HPDE6-E6E7 (cell line): ENCODE data around the gene CHPF2.
A peak's percentile ranks its signal among the peaks of the same experiment; 100 is the strongest.

Source experiments
- DNase-seq: peaks from one replicate; pipeline ENCODE4 v3.0.0; 2011; ENCODE audit warnings: missing footprints; ENCODE audit errors: extremely low spot score

CHPF2 gene, protein sequence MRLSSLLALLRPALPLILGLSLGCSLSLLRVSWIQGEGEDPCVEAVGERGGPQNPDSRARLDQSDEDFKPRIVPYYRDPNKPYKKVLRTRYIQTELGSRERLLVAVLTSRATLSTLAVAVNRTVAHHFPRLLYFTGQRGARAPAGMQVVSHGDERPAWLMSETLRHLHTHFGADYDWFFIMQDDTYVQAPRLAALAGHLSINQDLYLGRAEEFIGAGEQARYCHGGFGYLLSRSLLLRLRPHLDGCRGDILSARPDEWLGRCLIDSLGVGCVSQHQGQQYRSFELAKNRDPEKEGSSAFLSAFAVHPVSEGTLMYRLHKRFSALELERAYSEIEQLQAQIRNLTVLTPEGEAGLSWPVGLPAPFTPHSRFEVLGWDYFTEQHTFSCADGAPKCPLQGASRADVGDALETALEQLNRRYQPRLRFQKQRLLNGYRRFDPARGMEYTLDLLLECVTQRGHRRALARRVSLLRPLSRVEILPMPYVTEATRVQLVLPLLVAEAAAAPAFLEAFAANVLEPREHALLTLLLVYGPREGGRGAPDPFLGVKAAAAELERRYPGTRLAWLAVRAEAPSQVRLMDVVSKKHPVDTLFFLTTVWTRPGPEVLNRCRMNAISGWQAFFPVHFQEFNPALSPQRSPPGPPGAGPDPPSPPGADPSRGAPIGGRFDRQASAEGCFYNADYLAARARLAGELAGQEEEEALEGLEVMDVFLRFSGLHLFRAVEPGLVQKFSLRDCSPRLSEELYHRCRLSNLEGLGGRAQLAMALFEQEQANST

DNA sequence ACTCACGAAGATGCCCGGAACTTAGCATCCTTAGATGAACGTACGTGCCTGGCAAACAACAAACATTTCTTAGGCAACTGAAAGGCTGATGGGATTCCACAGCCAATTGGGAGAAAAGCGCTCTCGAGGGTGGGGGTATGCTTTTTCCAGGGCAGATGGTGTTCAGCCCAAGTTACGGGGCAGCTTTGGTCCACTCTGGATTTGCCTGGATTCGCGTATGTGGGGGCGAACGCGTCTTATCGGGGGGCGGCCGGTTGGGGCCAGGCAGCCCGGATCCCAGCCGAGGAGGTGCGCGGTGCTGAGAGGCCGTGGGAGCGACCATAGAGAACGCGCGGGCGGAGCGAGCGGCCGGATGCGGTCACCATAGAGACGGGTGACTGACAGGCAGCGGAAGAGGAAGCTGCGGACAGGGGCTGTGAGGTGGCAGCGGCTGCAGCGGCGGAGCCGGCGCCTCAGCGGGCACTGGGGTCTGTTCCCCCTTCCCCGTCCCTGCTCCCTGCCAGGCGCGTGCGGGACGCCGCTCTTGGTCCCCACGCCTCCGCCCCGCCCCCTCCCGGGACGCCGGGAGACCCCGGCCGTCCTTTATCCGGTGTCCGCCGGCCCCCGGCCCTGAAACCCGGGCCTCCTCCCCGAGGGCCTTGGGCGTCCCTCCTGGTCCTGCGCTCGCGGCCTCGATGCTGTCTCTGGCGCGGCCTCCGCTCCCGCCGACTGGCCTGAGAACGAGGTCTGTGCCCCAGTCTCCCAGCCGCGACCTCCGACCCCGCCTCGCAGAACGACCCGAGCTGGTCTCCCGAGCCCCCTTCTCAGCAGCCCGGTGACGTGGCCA, at the start of gene CHPF2:
TSS of gene CHPF2 (plus strand) at position 393 of the 826 bp plus-strand sequence. CDS start 1,529 bp downstream, outside the sequence.
- peak; percentile 95 for DNase-seq

DNA sequence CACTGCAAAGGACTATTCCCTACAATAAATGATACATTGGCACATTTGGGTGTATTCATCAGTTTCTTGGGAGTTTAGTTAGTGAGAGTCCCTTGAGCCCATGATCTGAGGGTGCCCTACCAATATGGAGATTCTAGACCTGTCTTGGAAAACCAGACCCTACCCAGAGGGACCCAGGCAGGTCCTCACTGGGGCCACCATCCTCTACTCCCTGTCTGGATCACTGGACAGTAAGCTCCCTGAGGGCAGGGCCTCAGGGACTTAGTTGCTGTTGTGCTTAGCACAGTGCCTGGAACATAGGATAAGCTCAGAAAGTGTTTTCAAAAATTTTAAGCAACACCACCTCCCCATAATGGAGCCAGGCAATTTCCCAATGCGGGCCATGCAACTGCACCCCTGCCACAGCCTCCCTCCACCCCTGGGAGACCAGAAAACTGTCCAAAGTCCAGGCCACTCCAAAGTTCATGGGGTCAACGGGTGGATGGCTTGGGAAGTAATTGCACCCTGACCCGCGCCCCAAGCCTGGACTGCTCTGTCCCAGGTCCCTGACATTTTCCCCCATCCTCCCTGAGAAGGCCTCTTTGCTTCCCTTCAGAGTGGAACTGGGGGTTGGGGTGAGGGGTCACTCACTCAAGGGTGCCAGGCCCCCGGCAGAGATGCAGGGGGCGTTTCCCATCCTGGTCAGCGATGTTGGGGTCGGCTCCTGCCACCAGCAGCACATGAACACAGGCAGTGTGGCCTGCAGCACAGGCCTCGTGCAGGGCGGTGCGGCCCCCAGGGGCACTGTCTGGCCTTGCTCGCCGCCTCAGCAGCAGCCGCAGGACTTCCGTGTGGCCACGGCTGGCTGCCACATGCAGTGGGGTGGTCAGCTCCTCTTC, 46.3 kb upstream of the CHPF2 start:
- no peak for DNase-seq

DNA sequence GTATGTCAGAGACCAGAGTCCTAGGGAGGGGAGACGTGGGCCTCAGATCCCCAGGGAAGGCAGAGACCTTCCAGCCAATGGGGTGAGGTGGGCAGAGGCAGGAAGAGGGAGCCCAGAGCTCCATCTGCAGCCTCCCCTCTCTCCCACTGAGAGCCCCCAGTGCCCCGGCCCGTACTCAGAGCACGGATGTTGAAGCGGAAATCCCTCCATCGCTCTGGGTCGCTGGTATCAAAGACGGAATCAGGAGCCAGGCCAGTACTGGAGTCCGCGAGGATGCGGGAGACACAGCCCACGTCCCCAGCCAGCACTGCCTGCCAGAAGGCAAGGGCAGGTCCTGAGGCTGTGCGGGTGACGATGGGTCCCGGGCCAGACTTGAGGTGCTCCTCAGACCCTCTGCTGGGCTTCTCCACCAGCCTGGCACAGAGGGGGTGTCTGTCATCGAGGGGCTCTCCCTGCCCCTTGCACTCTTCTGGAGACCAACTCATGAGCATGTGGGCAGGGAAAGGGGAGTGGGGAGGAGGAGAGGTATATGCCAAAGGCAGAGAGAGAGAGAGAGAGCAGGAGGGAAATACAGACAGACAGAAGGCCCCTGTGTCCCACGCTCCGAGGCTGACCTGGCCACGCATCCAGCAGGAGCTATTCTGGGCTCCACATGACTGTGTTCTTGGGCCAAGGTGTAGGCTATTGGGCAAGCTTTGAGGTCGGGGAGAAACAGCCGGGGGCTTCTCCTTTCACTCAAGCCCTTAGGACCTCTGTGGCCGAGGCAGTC, 45.5 kb upstream of the CHPF2 start, which contains the start of gene ASB10:
TSS of gene ASB10 (minus strand) at position 611 of the 769 bp plus-strand sequence. CDS start at position 491, 120 bp downstream.
- DNase-seq = no peak

DNA sequence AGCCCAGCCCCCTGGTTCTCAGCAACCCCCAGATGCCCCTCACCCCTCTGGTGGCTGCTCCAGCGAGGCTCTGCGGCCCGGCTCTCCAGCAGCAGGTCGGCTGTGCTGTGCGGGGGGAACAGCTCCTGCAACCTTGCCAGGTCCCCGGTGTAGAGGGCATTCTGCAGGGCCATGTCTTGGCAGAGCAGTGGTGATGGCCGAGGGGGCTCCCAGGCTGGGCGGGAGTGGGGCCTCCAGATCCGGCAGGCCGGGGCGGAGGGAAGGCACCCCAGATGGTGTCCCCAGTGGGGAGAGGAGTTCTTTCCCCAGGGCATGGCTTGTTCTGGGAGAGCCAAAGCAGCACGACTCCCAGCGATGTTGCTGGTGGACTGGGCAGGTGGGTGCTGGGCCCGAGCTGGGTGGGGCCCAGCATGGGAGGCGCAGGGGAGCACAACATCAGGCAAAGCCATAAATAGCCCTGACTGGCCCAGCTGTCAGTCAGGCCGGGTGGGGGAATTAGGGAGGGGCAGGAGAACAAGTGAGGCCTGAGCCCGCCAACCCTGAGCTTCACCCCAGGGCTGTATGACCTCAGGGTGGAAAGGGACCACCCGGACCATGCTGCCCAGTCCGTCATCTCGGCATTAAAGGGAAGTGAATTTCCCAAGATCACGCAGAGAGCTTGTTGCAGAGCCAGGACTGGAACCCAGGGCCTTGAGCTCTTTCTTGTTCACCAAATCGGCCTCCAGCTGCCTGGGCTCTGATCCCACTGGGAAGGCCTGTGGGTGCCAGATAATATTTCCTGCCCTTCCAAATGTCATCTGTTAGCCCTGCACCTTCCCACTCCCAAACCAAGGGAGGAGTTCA, 44.7 kb upstream of the CHPF2 start:
- no peak for DNase-seq

DNA sequence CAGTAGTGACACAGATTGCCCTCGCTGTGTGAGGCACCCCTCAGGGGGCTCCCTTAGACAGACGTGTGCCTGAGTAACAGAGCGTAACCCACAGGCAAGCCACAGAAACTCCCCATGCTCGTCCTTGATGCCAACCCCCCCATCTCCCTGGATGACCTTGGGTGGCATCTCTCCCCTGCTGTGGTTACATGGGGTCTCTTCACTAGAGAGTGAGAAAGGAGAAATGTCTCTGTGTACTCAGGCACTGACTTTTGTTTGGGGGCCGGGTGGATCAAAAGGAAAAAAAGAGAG, 44.1 kb upstream of the CHPF2 start:
- no peak for DNase-seq

DNA sequence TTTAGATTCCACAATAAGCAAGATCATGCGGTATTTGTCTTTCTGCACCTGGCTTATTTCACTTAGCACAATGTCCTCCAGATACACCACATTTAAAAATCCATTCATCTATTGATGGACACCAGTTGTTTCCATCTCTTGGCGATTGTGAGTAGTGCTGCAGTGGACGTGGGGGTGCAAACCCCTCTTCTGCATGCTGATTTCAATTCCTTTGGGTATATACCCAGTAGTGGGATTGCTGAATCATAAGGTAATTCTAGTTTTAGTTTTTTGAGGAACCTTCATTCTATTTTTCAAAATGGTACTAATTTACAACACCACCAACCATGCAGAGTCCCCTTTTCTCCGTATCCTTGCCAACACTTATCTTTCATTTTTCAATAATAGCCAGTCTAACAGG, 43.2 kb upstream of the CHPF2 start:
- DNase-seq = no peak

DNA sequence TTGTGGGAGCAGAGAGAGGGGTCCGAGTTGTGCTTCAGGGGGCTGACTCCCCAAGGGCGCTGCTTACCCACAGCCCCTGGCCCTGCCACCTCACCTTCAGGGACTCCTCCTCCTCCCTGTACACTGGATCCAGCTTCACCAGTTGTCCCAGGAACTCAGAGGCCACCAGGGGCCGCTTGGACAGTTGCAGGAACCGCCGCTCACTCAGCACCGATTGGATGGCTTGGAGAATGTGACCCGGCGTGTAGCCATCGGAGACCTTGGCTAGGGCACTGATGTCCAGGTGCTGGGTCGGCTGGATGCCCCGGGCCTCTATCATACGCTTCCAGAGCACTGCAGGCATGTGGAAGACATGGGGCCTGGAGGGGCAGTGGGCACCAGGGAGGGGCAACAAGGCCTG, 40.7 kb upstream of the CHPF2 start:
- DNase-seq = no peak

DNA sequence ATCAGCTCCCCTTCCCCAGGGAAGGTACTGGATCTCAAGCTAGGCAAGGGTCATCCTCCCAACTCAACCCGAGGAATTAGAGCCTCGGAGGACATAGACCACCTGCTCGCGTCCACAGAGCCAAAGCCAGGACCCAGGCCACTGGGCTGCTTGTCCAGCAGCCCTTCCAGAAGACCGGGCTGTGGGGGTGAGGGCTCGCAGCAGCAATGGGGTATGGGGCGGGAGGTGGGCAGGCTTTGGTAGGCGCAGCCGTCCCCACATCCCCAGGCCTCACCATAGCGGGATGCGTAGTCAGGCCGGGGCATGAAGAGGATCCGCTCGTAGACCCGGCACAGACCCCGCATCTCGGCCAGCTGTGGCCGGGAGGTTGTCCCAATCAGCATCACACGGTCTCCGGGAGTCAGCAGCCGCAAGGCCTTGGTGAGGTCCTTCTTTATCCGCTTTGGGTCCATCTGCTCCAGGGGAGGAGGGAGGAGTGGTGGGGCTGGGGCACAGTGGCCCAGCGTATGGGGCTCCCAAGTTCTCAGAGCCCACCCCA, 40.2 kb upstream of the CHPF2 start:
- no peak for DNase-seq

DNA sequence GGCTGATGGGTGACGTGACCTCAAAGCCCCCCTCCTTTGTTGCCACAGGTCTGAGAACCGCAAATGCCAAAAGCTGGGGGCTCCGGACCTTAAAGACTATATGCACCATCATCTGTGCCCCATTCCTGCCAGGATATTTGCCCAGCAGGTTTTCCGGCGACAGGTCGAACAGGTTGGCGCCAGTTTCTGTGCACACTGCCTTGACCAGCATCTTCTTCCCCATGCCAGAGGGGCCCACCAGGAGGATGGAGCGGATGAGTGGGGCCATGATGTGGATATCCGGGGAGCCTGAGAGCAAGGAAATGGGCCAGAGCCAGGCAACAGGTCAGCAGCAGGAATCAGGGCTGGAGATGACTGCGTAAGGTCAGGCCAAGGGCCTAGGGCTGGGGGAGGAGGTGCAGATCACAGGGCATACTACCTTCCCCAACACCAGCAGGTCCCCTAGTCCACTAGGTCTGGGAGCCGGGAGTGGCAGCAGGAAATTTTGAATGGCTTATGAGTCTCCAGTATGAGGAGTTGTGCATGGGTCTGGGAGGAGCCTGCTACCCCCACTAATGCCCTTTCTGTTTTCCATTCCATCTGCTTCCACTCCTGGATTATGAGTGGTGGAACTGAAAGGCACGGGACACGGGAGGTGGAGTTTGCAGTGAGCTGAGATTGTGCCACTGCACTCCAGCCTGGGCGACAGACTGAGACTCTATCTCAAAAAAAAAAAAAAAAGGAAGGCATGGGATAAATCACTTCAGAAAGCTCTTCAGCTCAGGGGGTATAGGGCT, 38.9 kb upstream of the CHPF2 start:
- DNase-seq = no peak

DNA sequence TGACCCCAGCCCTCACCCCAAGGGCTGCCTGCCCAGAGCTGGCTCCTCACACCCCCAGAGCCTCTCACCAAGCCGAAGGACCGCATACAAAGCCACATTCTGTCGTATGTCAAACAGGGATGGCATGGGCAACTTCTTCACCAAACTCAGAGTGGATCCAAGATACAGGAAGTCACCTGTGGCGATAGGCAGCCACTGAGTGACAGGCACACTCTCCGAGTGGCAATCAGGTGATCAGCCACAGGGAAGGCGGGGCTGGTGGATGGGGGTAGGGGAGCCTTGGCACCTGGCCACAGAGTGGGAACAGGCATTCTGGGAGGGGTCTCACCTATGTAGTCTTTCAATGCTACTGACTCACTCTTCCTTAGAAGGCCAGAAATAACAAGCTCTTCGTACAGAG, 38.1 kb upstream of the CHPF2 start:
- no peak for DNase-seq

DNA sequence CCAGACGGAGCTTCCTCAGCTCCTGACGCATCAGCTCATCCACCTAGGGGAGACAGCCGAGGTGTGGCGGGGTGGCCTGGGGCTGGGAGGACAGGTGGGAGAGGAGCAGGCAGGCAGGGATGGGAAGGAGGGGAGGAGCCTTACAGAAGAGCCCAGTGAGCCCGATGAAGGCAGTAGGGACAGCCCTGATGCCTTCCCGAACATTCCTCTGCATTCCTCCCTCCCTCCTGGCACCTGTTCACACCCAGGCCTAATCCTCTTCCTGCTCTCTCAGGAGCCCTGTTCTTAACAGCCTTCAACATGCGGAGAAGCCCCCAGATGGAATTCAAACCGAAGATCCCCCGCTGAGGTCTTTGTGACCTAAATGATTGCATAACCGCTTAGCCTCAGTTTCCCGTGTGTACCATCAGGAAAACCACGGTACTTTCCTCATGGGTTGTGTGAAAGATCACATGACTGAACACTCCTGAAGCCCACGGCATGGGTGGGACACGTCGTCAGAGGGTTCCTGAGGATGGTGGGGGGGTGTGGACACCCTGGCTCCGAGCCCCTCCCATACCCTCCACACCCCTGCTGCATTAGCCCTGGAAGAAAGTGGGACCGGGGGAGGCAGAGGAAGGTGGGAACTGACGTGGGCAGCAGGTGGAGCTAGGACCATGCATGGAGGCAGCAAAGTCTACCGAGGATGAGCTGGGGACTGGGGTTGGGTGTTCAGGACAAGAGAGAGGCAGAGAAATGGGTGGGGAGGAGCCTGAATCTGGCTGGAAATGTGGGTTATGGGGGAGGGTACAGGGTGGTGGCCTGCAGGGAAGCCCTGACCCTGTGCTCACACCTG, 36.5 kb upstream of the CHPF2 start:
- DNase-seq = no peak

DNA sequence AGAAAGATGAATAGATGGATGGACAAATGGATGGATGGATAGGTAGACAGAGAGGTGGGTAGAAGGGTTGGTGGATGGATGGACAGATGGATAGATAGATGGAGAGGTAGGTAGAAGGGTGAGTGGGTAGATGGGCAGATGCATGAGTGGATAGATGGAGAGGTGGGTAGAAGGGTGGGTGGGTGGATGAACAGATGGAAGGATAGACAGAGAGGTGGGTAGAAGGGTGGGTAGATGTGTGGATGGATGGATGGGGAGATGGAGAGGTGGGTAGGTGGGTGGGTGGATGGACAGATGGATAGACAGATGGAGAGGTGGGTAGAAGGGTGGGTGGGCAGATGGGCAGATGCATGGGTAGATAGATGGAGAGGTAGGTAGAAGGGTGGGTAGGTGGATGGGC, 34.4 kb upstream of the CHPF2 start:
- DNase-seq = no peak

DNA sequence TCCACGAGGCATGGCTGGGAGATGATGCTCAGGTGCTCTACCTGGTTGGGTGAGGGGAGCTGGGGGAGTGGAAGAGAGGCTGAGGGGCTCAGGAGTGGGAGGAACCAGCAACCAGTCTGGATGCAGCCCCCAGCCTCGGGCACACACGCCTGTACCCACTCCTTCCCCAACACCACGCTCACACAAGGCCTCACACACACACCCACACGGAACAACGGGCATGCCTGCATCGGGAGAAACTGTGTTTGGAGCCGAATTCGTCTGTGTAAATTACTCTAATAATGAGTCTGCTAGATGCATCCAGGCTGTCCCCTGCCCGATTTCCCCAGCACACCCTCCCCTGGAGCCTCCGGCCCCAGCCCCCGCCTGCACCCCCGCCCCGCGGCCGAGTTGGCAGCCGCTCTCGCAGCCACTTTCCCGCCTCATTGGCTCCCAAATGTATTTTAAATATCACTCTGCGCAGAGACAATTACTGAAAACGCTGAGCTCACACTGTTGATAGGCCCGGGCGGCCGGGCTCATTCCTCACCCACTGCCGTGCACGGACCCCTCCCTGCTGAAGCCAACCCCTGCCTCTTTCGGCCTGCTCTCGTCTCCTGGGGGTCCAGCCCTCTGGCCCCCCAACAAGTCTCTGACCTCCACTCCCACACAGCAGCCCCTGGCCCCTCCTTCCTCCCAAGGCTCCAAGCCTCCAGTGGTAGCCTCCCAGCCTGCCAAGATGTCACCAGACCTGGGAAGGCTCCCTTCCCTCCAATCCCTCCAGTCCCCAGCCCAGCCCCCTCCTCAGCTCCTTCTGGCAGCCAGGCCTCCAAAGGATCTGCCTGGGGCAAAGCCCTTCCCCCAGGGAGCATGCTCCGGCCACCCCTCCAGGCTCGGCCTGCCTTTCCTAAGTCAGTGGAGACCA, 33.1 kb upstream of the CHPF2 start:
- DNase-seq = no peak

DNA sequence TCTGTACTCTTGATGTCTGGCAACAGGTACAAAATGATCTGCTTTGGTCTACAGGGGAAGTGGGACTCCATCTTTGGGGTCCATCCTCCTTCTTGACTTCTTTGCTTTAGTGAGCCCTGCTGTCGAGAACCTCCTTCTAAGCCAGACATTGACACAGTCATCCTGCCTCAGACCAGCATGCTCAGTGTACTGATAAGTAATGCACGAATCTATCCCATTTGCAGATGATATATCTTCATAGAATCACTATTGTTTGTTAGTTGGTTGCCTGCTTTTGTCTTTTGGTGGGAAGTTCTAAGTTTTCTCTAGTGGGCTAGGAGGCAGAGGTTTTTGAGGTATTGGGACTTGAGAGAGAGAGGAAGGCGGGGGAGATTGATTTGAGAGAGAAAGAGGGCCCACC, 30.9 kb upstream of the CHPF2 start:
- DNase-seq = no peak

DNA sequence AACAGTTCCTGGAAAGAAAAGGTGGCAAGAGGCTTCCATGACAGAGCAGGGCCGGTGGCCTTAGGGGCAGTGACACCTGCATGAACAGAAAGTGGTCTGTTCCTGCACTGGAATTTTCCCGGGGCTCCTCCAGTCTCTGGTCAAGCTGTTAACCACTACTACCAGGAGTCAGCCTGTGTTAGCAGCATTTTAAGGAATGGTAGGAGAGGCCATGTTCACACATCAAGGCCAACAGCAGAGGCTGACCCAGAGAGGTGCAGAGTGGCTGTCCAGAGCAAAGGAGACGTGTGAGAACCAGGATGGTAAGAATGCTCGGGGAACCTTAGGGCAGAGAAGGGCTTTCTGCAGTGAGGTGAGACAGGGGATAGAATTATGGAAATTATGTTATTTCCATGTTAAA, 30.5 kb upstream of the CHPF2 start:
- no peak for DNase-seq

DNA sequence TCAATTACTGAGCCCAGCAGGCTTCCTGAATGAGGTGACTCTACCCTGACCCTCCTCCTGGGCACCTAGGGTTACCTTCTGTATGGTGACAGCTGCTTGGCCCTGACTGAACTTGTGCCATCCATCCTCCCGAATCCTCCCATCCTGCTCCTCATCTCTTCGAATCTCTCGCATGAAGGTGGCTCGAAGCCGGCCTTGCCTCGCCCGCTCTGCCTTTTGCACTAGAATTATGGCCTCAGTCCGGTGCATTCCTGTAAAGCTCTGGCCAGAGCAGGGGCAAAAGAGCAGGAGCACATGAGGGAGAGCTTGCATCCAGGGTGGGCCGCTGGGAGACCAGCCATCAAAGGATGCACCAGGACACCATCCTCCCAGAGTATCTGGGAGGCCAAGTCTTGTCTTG, 29.4 kb upstream of the CHPF2 start:
- no peak for DNase-seq
